Measurements from ENCODE around the gene FAM200C. TPM values are rescaled to one million over a fixed set of nuclear protein-coding genes. Genes with fewer than 3 reads are reported as not detected.

Gene FAM200C
- total RNA-seq, 1 experiment from 2014 or later: 4.2 TPM

- Histone ChIP-seq H3K79me2 (ENCODE audit: insufficient read depth, low read length) (no peaks in the 10 kb centered on the region), H3K4me3 (replicated peaks in 1 of 2; ENCODE audit: low read depth in 1 of 2, low read length in 2 of 2) (no peak overlapping the region), H3K27ac (ENCODE audit: low read depth, low read length) (no peak overlapping the region), H4K20me1 (ENCODE audit: insufficient read depth) (no peaks in the 10 kb centered on the region), H3K36me3 (ENCODE audit: control insufficient read depth in 1 of 2, insufficient read depth in 2 of 2, low read length in 2 of 2) (no peaks in the 10 kb centered on the region), H3K9ac (ENCODE audit: low read length) (no peak overlapping the region), H3K9me3 (ENCODE audit: control insufficient read depth in 1 of 2, insufficient read depth in 1 of 2, low read depth in 1 of 2, low read length in 2 of 2) (no peaks in the 10 kb centered on the region), H3K4me2 (ENCODE audit: low read length) (no peak overlapping the region), H3K9me2 (ENCODE audit: insufficient read depth) (no peaks in the 10 kb centered on the region), H2AFZ (ENCODE audit: low read depth, low read length, poor library complexity, severe bottlenecking) (no peak overlapping the region), H3K4me1 (ENCODE audit: control insufficient read depth in 1 of 2, insufficient read depth in 2 of 2, low read length in 2 of 2) (no peaks in the 10 kb centered on the region), H3K27me3 (ENCODE audit: insufficient read depth, low read length) (peaks cover 41% of the 10 kb centered on the region)
- BruUV-seq (replicated peaks): no TSS peak
- RAD21 ChIA-PET (ENCODE audit: low non-redundant PET in 1 of 2, low total read pairs in 2 of 2, uncharacterized antibody in 2 of 2, unreplicated experiment in 2 of 2): no interaction called here
- no peak for ATAC-seq
- CTCF ChIA-PET: no interaction called here
- intact Hi-C loops (cut with micrococcal nuclease): no loop called here
- POLR2A ChIA-PET: no interaction called here
- DNase-seq (ENCODE audit: low read depth, low spot score): no peak
- TF ChIP-seq EGR1 (IDR thresholded peaks at IDR 0.05; ENCODE audit: low read depth): no peak
- TF ChIP-seq ZBTB33 (IDR thresholded peaks at IDR 0.05; ENCODE audit: extremely low read depth, insufficient replicate concordance, low read length): no peak
- no peak for TF ChIP-seq ELF1 (IDR thresholded peaks at IDR 0.05; ENCODE audit: borderline replicate concordance, low read depth)
- no peak for TF ChIP-seq JUND (IDR thresholded peaks at IDR 0.05)
Observed at GRCh38 chr5:160449458-160449857, 49.6 kb upstream of the FAM200C start.

GRCh38 chr5:160448886-160449285, 49.0 kb upstream of the FAM200C start:
- H2AFZ ChIP-seq (ENCODE audit: low read depth, low read length, poor library complexity, severe bottlenecking): no peak overlapping the region
- H3K4me2 ChIP-seq (ENCODE audit: low read length): no peak overlapping the region
- H3K79me2 ChIP-seq (ENCODE audit: insufficient read depth, low read length): no peaks in the 10 kb centered on the region
- DNase-seq (ENCODE audit: low read depth, low spot score): no peak
- ChIA-PET RAD21 (ENCODE audit: low non-redundant PET in 1 of 2, low total read pairs in 2 of 2, uncharacterized antibody in 2 of 2, unreplicated experiment in 2 of 2) (no interaction called here), POLR2A (no interaction called here), CTCF (interaction anchor here (1.6 kb wide), 1 partner anchor 10 kb away, joined by 12 read pairs; no protein-coding TSS in a partner anchor)
- no peaks in the 10 kb centered on the region for H3K9me2 ChIP-seq (ENCODE audit: insufficient read depth)
- peaks cover 35% of the 10 kb centered on the region for H3K27me3 ChIP-seq (ENCODE audit: insufficient read depth, low read length)
- no peak overlapping the region for H3K27ac ChIP-seq (ENCODE audit: low read depth, low read length)
- no peaks in the 10 kb centered on the region for H3K4me1 ChIP-seq (ENCODE audit: control insufficient read depth in 1 of 2, insufficient read depth in 2 of 2, low read length in 2 of 2)
- no peaks in the 10 kb centered on the region for H4K20me1 ChIP-seq (ENCODE audit: insufficient read depth)
- H3K9ac ChIP-seq (ENCODE audit: low read length): no peak overlapping the region
- TF ChIP-seq ZFX (IDR thresholded peaks at IDR 0.05) (no peak), SP1 (IDR thresholded peaks at IDR 0.05; ENCODE audit: low read depth) (no peak), ZNF274 (IDR thresholded peaks at IDR 0.05; ENCODE audit: low read depth, low read length) (no peak), EZH2 (IDR thresholded peaks at IDR 0.05) (no peak), FOSL1 (IDR thresholded peaks at IDR 0.05; ENCODE audit: low read depth) (no peak), ZBTB33 (IDR thresholded peaks at IDR 0.05; ENCODE audit: extremely low read depth, insufficient replicate concordance, low read length) (no peak)
- TF ChIP-seq, protein P1, sequence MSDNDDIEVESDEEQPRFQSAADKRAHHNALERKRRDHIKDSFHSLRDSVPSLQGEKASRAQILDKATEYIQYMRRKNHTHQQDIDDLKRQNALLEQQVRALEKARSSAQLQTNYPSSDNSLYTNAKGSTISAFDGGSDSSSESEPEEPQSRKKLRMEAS (IDR thresholded peaks at IDR 0.05): no peak
- TF ChIP-seq, protein P2, sequence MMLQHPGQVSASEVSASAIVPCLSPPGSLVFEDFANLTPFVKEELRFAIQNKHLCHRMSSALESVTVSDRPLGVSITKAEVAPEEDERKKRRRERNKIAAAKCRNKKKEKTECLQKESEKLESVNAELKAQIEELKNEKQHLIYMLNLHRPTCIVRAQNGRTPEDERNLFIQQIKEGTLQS (IDR thresholded peaks at IDR 0.05): no peak
- H3K4me3 ChIP-seq (replicated peaks in 1 of 2; ENCODE audit: low read depth in 1 of 2, low read length in 2 of 2): no peak overlapping the region
- no peaks in the 10 kb centered on the region for H3K9me3 ChIP-seq (ENCODE audit: control insufficient read depth in 1 of 2, insufficient read depth in 1 of 2, low read depth in 1 of 2, low read length in 2 of 2)
- no peaks in the 10 kb centered on the region for H3K36me3 ChIP-seq (ENCODE audit: control insufficient read depth in 1 of 2, insufficient read depth in 2 of 2, low read length in 2 of 2)
- ATAC-seq: no peak
- intact Hi-C loops (cut with micrococcal nuclease): no loop called here
- no TSS peak for BruUV-seq (replicated peaks)
